G401 (cell line): ENCODE data around the gene INO80D. TPM values are rescaled to one million over a fixed set of nuclear protein-coding genes. Genes with fewer than 3 reads are reported as not detected.
"Not testable (repeated sequence)": the region's sequence is repeated elsewhere in the genome, so short reads cannot be mapped to it uniquely, and the experiment has no call there.

Source experiments
- DNase-seq: peaks from one replicate; pipeline ENCODE4 v3.0.0-alpha.2; 2015; ENCODE audit warnings: low spot score
- in situ Hi-C: cut with HindIII; loops from 2 replicates; pipeline ENCODE4 v1.10.0; 2016; ENCODE audit warnings: low sequenced_read_pairs, mixed read lengths
- total RNA-seq: library from RNA; depleted of rRNA; stranded (reverse); fragments of >200 nt; shearing (Covaris generic); gene quantifications from 2 replicates; pipeline ENCODE4 v1.2.3, GENCODE V29; 2014; rRNA removed

INO80D gene, protein sequence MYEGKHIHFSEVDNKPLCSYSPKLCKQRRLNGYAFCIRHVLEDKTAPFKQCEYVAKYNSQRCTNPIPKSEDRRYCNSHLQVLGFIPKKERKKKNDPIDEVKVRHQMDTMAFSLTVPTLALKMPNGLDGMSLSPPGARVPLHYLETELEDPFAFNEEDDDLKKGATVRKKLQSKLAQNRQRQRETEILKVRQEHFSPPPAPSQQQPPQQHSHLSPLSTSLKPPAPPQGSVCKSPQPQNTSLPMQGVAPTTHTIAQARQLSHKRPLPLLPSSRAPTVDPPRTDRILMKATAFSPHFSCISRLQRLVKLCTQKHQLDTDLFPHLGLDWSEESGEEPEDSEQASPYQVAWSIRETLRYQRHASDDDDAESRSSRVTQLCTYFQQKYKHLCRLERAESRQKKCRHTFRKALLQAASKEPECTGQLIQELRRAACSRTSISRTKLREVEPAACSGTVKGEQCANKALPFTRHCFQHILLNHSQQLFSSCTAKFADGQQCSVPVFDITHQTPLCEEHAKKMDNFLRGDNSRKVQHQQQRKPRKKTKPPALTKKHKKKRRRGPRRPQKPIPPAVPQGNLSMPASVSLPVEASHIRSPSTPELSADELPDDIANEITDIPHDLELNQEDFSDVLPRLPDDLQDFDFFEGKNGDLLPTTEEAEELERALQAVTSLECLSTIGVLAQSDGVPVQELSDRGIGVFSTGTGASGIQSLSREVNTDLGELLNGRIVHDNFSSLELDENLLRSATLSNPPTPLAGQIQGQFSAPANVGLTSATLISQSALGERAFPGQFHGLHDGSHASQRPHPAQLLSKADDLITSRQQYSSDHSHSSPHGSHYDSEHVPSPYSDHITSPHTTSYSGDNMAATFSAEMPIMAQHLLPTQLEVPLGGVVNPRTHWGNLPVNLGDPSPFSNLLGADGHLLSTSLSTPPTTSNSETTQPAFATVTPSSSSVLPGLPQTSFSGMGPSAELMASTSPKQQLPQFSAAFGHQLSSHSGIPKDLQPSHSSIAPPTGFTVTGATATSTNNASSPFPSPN
- 1.7 and 2.7 TPM in 2 replicates for total RNA-seq

DNA sequence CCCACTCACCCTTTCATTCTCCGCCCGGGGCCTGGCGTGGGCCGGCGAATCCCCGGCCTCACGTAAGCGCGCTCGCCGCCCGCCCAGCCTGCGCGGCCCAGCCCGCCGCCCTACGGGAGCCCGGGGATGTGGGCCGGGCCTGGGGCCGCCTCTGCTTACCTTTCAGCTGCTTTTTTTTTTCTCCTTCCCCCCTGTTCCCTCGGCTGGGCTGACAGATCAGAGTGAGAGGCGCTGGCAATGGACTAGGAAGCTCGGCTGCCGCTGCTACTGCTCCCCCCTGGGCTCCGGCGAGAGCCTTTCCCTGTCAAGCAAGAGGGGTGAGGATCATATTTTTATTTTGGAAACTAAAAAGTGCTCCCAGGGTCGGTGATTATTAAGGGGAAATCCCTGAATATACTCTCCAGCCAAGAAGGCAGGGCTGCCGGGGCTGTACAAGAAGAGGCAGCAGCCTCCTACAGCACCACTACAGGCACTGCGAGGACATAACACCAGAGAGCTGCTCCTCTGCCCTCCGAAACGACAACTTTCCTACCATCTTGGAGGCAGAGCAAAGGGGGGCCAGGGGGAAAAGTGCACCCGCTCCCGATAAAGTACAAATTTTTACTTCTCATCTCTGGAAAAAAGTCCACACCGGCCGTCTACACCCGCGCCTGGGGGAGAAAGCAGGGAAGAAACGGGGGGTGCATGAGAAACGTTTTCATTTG, at the start of gene INO80D:
Gene INO80D (minus strand): TSS at position 433 of the 704 bp plus-strand sequence. CDS start 23,158 bp downstream, outside the sequence.
- in situ Hi-C loops = no loop called here
- DNase-seq = peak; percentile 88

DNA sequence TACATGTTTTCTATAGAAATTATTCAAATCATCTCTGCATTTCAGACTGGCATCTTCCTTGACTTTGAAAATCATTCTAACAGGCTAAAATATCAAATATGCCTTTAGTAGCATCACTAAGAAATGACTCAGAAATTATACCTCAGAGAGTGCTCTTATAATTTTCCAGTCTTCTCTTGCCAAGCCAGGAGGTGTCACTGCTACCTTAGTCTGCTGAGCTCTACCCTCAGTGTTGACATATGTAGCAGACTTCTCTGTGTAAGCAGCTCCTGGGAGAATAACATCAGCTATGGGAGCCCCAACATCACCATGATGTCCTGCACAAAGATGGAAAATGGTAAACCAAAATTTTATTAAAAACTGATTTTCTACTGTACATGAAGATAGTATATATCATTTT, 41.7 kb upstream of the INO80D start:
- in situ Hi-C loops = no loop called here
- peak; percentile 2 for DNase-seq

DNA sequence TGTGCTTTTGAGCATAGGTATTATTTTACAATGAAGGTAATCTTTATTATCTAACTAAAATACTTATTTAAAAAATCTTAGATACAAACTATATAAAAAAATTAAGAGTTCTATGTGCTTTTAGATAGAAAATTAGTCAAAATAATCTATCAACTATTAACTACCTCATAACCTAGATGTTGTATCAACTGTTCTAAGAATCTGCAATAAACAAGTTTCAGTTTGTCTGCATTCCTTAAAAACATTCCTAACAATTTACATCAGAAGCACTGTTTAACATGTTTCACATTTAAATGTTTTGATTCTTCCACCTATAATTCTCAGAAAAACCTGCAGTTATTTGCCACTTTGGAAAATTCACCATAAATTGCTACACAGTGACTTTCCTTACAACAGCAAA, 39.9 kb upstream of the INO80D start:
- in situ Hi-C loops = no loop called here
- DNase-seq = no peak

DNA sequence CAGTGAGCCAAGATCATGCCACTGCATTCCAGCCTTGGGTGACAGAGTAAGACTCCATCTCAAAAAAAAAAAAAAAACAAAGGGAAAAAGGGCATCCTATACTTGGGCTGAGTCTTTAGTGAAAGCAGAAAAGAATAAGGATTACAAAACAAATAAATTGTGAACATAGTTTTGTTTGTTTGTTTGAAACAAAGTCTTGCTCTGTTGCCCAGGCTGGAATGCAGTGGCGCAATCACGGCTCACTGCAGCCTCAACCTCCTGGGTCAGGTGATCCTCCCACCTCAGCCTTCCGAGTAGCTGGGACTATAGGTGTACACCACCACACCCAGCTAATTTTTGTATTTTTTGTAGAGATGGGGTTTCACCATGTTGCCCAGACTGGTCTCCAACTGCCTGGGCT, 36.6 kb upstream of the INO80D start:
- DNase-seq, in situ Hi-C loops: not testable (repeated sequence)

DNA sequence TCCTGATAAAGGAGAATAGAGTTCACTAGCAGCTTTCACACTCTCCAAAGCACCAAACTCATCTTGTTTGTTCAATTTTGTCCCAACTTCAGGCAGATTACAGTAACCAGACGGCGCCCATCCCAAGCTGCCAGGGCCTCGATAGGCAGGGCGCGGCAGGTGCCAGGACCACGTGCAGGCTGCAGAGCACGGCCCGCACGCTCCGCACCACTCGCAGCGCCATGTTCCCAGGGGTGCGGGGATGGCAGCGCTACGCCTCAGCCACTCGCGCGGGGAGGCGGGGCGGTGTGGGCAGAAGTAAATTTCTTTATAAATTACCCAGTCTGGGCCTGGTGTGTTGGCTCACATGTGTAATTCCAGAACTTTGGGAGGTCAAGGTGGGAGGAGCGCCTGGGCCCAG, 30.3 kb upstream of the INO80D start:
- no peak for DNase-seq
- in situ Hi-C loops = no loop called here

DNA sequence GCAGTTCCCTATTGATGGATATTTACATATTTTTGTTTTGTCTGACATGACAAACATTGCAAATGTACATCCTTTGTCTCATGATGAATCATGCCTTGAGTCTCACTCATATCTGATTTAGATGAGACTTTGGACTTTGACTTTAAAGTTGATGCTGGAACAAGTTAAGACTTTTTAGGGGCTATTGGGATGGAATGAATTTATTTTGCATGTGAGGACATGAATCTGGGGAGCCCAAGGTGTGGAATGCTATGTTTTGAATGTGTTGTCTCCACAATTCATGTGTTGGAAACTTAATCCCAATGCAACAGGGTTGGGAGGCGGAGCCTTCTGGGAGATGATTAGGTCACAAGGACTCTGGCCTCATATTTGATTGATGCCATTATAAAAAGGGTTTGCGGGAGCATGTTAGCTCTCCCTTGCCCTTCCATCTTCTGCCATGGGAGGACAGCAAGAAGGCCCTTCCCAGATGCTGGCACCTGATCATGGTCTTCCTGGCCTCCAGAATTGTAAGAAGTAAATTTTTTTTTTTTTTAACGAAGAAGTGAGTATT, 29.1 kb upstream of the INO80D start:
- in situ Hi-C loops = no loop called here
- DNase-seq = no peak

DNA sequence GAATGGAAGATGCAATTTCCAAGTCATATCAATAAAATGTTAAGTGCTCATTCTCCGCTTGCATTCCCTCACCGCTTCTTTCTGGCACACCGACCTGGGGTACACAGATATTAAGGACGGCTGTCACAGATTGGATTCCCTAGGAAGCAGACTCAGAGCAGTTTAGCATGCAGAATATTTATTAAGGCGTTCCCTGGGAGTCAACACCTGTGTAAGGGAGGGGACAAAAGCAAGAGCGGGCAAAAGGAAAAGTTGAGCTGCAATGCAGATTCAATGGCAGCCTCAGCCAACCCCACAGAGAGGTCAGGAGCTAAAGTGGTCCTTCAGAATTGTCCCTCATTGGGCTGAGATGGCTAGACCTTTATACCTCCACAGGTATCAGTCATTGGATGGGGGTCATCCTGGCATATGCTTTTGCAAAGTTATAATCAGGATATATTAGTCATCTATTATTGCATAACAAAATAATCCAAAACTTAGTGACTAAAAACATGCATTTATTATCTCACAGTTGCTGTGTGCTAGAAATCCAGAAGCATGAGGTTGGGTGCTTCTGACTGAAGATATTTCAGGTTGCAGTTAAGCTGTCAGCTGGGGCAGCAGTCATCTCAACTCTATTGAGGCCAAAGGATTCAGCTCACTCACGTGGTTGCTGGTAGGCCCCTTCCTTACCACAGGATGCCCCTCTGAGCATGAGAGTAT, 27.0 kb upstream of the INO80D start:
- DNase-seq = no peak
- in situ Hi-C loops = no loop called here

DNA sequence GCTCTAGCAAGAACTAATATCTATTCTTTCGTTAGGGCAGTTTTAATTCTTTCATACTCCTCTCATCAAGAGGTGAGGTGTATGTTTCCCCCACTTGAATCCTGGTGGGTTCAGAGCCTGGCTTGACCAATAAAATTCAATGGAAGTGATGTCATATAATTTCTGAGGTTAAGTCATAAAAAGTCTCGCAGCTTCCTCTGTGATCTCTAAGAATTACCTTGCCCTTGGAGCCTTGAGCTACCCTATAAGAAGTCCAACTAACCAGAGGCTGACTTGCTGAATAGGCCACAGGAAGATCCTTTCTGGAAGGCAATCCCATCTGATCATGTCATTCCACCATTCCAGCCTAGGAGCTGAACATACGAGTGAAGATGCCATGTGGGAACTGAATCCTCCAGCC, 26.1 kb upstream of the INO80D start:
- DNase-seq = no peak
- in situ Hi-C loops = no loop called here

DNA sequence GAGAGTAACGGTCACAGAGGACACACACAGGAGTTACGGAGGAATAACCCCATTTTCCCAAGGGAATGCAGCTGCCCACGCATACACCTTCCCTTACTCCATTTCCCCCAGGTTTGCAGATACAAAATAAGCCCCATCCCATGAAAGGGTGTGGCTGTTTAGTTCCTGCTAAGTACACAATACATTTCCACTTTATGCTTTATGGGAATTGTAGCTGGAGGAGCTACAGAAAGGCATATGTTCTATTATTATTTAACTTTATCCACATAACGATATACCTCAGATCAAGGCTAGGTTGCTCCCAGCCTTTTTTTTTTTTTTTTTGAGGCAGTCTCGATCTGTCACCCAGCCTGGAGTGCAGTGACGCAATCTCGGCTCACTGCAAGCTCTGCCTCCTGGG, 22.7 kb upstream of the INO80D start:
- no peak for DNase-seq
- in situ Hi-C loops = no loop called here

DNA sequence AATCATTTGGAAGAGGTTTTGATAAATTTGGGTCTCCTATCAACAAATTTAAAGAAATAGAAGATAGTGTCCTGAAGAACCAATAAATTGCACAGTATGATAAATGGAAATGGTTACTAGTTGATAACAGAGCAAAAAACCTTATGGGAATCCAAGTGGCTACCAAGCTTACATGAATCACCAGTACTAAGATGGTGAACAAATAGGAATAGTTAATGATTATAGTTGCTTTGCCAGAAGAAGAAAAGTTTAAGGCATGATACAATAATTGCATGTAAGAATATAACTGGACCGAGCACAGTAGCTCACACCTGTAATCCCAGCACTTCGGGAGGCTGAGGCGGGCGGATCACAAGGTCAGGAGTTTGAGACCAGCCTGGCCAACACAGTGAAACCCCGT, 19.6 kb upstream of the INO80D start:
- in situ Hi-C loops = no loop called here
- no peak for DNase-seq

DNA sequence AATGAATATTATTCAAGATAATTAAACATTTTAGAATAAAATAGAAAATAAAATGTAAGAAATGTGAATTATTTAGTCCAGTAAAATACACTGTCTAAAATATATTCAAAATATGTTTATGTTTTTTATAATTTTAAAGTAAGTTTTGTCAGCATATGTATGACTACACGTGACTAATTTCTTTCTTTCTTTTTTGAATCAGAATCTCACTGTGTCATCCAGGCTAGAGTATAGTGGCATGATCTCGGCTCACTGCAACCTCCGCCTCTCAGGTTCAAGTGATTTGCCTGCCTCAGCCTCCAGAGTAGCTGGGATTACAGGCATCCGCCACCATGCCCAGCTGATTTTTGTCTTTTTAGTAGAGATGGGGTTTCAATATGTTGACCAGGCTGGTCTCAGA, 19.1 kb upstream of the INO80D start:
- in situ Hi-C loops = no loop called here
- no peak for DNase-seq

DNA sequence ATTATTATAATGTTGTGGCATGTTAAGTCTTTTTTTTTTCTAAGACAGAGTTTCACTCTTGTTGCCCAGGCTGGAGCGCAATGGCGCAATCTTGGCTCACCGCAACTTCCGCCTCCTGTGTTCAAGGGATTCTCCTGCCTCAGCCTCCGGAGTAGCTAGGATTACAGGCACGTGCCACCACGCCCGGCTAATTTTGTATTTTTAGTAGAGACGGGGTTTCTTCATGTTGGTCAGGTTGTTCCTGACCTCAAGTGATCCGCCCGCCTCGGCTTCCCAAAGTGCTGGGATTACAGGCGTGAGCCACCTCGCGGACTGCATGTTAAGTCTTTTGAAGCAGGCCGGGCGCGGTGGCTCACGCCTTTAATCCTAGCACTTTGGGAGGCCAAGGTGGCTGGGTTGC, 12.9 kb upstream of the INO80D start:
- DNase-seq, in situ Hi-C loops: not testable (repeated sequence)

DNA sequence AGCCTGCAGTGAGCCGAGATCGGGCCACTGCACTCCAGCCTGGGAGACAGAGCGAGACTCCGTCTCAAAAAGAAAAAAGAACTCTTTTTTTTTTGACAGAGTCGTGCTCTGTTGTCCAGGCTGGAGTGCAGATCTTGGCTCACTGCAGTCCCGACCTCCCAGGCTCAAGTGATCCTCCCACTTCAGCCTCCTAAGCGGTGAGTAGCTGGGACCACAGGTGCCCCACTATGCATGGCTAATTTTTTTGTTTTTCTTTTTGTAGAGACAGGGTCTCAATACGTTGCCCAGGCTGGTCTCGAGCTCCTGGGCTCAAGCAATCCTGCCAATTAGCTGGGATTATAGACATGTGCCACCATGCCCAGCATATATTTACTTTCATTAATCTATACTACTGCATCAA, 12.5 kb upstream of the INO80D start:
- DNase-seq = no peak
- in situ Hi-C loops = no loop called here

DNA sequence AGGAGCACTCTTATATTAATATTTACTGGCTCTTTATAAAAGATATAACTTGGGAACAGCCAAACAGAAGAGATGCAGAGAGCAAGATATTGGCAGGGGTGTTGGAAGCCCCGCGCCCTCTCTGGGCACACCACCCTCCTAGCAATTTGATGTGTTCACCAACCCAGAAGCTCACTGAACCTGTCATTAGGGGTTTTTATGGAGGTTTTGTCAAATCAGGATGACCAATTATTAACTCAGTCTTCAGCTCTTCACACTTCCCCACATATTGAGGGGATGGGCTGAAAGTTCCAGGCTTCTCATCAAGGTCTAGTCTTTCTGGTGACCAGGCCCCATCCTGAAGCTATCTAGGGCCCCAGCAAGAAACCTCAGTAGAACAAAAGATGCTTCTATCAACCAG, 10.9 kb upstream of the INO80D start:
- DNase-seq = no peak
- in situ Hi-C loops = no loop called here

DNA sequence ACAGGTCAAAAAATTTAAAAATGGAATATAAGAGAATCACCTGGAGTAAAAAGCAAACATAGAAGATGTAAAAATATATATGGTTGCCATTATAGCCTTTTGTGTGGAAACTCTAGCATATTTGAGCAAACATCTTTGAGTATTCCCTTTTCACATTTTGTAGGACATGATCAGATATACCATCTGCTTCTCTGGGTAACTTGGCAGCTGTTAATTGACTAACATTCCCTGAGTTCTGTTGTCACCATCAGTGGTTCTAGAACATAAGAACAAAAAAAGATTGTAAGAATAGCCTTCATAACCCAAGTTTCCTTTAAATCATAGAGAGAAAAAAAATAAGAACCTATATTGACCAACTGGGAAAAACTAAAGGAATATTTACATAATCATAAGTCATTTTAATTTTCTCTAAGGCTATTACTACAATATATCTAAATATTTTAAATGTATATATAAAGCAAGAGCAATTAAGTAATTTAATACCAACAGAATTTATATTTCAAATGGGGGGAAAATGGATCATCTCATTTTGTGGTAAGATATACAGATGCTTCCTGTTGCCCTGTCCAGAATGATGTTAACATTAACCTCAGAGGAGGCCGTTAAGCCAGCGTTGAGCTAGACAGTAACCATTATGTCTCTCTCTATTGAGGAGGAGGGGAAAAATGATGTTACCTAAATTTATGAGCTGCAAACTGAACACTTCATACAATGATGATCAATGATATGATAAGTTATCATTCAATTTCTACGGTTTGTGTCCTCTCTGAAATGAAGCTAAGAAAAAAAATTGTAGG, 9.8 kb upstream of the INO80D start:
- in situ Hi-C loops = no loop called here
- peak; percentile 60 for DNase-seq

DNA sequence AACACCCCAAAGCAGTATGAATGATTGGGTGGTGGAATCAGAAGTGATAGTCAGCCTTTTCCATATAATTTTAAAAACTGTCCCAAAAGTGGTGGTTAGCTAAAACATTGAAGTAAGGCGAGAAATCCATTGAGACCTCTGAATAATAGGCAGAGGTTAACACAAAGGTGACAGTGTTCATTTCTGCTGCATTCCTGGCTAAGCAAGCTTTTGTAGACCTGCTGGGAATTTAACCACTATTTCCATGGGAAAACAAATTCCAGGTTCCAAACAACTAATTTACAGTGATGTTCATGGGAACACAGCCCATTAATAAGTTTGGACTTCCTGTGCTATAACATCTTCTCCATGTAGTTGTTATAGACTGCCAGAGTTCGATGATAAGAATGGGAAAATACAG, 6.3 kb upstream of the INO80D start:
- DNase-seq = no peak
- in situ Hi-C loops = no loop called here

DNA sequence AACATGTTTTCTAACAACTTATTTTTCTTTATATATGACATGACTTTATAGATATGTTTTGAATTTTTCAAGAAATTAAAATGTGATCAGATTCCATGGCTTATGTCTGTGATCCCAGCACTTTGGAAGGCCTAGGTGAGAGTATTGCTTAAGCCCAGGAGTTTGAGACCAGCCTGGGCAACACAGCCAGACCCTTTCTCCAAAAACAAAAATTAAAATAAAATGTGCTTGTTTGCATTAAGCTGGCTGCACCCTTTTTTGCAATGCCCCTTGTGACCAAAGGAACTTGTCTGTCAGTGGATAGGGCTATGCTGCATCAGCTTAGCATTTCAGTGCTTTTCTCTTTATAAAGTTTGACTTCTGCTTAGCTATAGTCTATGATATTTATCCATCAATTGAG, 2.3 kb upstream of the INO80D start:
- in situ Hi-C loops = no loop called here
- no peak for DNase-seq
